ENCODE results near the gene OR6T1.

OR6T1 gene, protein sequence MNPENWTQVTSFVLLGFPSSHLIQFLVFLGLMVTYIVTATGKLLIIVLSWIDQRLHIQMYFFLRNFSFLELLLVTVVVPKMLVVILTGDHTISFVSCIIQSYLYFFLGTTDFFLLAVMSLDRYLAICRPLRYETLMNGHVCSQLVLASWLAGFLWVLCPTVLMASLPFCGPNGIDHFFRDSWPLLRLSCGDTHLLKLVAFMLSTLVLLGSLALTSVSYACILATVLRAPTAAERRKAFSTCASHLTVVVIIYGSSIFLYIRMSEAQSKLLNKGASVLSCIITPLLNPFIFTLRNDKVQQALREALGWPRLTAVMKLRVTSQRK

DNA sequence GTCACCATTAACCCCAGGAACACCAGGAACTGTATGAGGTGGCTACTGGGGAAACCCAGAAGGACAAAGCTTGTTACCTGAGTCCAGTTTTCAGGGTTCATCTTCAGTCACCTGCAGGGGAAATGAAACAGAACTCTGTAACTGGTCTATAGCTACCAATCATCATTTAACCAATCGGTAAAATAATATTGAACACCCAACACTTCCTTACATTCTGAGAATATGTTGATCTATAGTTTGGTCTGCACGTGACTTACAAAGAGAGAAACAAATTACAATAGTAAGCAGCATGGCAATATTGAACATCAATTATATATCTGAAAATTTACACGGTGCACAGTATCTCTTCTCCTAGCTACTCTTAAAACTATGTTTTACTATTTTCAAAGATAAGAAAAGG lies at the start of gene OR6T1:
OR6T1 (minus strand) TSS at position 101 of the 400 bp plus-strand sequence; CDS start at position 101, 0 bp downstream.
- DNase-seq (ENCODE audit: extremely low read depth, low read depth) = no peak
- TF ChIP-seq, protein P1, sequence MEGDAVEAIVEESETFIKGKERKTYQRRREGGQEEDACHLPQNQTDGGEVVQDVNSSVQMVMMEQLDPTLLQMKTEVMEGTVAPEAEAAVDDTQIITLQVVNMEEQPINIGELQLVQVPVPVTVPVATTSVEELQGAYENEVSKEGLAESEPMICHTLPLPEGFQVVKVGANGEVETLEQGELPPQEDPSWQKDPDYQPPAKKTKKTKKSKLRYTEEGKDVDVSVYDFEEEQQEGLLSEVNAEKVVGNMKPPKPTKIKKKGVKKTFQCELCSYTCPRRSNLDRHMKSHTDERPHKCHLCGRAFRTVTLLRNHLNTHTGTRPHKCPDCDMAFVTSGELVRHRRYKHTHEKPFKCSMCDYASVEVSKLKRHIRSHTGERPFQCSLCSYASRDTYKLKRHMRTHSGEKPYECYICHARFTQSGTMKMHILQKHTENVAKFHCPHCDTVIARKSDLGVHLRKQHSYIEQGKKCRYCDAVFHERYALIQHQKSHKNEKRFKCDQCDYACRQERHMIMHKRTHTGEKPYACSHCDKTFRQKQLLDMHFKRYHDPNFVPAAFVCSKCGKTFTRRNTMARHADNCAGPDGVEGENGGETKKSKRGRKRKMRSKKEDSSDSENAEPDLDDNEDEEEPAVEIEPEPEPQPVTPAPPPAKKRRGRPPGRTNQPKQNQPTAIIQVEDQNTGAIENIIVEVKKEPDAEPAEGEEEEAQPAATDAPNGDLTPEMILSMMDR (IDR thresholded peaks at IDR 0.05; ENCODE audit: low read depth, low read length) = no peak

DNA sequence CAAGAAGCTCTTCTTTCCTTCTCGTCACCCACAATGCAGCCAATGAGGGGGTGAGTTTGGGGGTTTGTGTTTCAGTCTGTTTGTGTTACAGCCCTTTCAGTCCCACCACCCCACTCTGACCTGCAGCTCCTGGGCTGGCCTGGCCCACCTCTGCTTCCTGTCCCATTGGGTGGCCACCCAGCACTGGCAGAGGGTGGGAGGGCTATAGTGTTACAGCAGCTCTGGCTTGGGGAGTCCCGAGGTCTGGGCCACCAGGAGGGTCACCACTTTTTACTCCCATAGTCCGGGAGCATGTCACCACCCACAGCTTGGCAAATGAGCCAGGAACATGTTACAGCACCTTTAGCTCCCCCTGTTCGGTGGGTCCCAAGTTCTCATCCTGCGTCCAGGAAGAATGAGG lies 35.7 kb upstream of the OR6T1 start:
- TF ChIP-seq, protein P1 (IDR thresholded peaks at IDR 0.05; ENCODE audit: low read depth, low read length) = no peak
- DNase-seq (ENCODE audit: extremely low read depth, low read depth) = no peak

DNA sequence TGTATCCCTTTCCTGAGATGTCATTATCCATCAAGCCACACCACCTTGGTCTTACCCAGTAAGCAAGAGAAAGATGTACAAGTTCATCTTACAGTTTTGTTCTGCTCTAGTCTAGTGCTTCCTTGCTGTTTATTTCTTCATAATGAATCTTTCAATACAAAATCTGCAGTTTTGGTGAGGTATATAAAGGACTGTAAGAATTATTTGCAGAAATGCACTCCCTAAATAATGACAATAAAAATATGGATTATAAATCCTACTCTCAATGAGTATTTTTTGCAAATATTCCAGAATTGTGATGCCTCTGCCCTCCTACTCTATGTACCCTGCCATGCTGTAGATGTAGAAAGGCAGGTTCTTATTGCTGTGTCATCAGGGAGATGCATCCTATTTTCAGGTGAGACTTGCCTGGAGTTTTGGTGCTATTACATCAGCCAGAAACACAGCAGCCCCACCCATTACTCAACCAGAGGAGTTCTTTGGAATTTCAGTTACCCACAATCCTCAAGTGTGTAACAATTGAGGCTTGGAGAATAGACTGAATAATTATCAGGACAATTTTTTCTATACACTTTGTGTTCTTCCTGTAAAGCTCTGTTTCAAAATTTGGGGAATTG lies 34.2 kb upstream of the OR6T1 start, which contains the start of gene OR10S1:
OR10S1 (minus strand) TSS at position 51 of the 617 bp plus-strand sequence. CDS start 117 bp downstream, outside the sequence.
- no peak for DNase-seq (ENCODE audit: extremely low read depth, low read depth)
- TF ChIP-seq, protein P1 (IDR thresholded peaks at IDR 0.05; ENCODE audit: low read depth, low read length) = no peak

DNA sequence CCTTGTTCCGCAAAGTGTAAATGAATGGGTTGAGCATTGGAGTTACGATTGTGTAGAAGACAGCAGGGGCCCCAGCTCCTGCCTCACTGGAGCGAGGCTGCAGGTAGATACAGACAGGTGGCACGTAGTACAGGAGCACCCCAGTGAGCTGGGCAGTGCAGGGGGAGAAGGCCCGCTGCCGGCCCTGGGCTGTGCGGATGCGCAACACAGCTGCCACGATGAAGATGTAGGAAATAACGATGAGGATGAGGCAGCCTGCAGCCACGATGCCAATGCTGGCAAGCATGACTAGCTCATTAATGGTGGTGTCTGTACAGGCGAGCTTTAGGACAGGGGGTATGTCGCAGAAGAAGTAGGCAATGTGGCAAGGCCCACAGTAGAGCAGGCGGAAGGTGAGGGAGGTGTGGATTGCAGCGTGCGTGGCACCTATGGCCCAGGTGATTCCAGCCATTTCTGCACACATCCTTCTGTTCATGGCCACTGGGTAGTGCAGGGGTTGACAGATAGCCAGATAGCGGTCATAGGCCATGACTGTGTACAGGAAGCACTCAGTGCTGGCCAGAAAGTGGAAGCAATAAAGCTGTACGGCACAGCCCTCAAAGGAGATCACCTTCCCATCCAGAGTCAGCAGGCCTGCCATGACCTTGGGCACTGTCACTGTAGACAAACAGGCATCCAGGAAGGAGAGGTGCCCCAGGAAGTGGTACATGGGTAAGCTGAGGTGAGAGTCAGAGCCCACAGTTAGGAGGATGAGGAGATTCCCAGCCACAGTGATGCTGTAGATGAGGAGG lies 33.3 kb upstream of the OR6T1 start:
- no peak for DNase-seq (ENCODE audit: extremely low read depth, low read depth)
- TF ChIP-seq, protein P1 (IDR thresholded peaks at IDR 0.05; ENCODE audit: low read depth, low read length) = no peak

DNA sequence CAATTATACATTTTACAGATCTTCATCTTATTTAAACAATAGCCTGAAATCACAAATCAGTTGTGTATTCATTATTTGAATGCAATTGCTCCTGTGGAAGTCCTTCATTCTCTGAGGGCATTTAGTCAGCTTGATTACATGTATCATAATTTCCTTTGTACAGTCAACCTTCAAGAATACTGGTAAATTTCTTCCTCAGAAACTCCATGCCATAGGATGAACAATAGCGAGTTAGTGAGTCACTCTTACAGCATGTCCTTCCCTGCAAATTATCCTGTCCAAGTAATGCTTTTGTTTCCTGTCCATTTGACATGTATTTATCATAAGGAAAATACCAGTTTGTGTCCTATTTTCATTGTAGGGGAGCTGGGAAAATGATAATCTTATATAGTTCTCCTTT lies 30.2 kb upstream of the OR6T1 start:
- TF ChIP-seq, protein P1 (IDR thresholded peaks at IDR 0.05; ENCODE audit: low read depth, low read length) = no peak
- DNase-seq (ENCODE audit: extremely low read depth, low read depth) = no peak

DNA sequence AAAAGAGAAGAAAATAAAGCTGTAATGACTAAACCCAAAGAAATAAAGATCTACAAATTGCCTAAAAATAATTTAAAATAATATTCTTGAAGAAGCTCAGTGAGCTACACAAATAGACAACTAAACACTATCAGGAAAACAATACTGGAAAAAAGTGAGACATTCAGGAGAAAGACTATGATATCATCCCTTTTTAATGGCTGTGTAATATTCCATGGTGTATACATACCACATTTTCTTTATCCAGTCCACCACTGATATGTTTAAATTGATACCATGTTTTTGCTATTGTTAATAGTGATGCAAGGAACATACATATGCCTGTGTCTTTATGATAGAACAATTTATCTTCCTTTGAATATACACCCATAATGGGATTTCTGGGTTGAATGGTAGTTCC lies 13.1 kb upstream of the OR6T1 start:
- TF ChIP-seq, protein P1 (IDR thresholded peaks at IDR 0.05; ENCODE audit: low read depth, low read length) = no peak
- no peak for DNase-seq (ENCODE audit: extremely low read depth, low read depth)

All from AG09319 (cell line).